Anterior cingulate cortex (tissue), 58 donors: Measurements from ENCODE around the gene RBL2.
"Not testable (repeated sequence)": the region's sequence is repeated elsewhere in the genome, so short reads cannot be mapped to it uniquely, and the experiment has no call there.

Experiments
- DNase-seq, 58 donors: peaks; one replicate each; lab custom pipeline; 2025; lab: John Stamatoyannopoulos, UW

RBL2 gene

DNA sequence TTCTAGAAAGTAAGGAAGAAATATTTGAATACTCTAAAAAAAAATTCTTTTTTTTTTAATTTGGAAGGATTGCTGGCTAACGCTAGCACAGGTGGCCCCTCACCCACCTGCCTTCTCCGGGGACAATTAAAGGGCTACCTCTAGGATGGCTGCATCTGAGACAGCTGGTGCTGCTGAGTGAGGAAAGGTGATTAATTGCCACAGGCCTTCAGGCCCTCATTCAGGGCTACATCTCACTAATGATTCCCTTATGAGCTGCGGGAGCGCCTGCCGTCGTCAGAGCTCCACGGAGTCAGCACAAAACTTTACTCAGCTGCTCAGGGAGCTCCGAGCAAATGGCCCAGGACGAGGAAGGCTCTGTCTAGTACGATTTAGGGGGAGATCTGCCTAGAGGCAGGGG is 95.8 kb downstream of the RBL2 start:
- no peak for DNase-seq

DNA sequence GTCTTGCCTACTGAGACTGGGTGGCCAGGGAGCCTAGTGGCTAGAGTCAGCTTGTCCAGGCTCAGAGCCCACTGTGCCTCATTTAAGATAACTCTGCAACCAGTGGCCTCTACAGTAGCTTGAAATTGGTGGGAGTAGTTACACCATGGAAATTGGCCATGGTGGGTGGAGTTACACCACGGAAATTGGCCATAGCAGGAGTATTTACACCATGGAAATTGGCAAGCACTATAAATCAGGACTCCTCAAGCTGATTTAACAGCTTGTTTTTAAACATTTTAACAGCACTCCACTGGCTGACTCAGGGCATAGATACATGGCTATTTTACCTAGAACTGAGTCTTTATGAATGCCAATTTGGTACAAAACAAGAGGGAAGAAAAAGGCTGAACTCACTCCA is 96.5 kb downstream of the RBL2 start:
- no peak for DNase-seq

DNA sequence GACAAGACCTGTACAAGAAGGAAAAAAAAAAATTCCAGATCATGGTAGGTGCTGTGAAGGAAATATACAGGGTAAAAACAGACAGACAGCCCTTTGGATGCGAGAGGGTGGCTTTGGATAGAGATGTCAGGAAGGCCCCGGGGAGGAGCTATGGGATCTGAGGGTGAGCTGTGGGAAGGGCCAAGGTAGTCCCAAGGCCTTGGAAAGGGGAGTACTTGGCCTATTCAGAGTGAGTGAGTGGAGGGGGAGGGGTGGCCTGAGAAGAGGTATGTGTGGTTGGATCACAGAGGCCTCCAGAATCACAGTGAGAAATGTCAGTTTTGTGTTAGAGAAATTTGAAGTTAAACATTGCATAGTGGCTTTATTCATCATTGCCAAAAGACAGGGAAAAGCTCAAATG is 99.9 kb downstream of the RBL2 start:
- no peak for DNase-seq

- DNase-seq, result no peak
Observed at GRCh38 chr16:53537626-53538025, 103.4 kb downstream of the RBL2 start.

DNA sequence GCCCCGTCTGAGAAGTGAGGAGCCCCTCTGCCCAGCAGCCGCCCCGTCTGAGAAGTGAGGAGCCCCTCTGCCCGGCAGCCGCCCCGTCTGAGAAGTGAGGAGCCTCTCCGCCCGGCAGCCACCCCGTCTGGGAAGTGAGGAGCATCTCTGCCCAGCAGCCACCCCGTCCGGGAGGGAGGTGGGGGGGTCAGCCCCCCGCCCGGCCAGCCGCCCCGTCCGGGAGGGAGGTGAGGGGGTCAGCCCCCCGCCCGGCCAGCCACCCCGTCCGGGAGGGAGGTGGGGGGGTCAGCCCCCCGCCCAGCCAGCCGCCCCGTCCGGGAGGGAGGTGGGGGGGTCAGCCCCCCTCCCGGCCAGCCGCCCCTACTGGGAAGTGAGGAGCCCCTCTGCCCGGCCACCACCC is 105.1 kb downstream of the RBL2 start:
- not testable (repeated sequence) for DNase-seq

DNA sequence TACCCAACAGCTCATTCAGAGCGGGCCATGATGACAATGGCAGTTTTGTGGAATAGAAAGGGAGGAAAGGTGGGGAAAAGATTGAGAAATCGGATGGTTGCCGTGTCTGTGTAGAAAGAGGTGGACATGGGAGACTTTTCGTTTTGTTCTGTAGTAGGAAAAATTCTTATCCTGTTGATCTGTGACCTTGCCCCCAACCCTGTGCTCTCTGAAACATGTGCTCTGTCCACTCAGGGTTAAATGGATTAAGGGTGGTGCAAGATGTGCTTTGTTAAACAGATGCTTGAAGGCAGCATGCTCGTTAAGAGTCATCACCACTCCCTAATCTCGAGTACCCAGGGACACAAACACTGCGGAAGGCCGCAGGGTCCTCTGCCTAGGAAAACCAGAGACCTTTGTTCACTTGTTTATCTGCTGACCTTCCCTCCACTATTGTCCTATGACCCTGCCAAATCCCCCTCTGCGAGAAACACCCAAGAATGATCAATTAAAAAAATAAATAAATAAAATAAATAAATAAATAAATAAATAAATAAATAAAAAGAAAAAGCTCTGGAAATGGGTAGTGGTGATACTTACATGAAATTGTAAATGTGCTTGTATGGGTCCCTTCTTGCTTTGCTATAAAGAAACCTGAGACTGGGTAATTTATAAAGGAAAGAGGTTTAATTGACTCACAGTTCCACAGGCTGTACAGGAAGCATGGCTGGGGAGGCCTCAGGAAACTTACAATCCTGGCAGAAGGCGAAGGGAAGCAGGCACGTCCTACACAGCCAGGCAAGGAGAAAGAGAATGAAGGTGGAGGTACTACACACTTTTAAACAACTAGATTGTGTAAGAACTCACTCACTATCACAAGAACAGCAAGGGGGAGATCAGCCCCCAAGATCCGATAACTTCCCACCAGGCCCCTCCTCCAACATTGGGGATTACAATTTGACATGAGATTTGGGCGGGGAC is 105.8 kb downstream of the RBL2 start:
- DNase-seq, result not testable (repeated sequence)
